Memory B cell (primary cell): ENCODE results near the gene SH3BP2.

ENCODE experiments used
- ATAC-seq: fragments of 150-1000 bp; cut with Tn5 transposase; 2 replicates; pipeline ENCODE4 v1.10.0; 2021; ENCODE audit warnings: low read depth, mild to moderate bottlenecking, moderate library complexity
- DNase-seq, 2 donors: peaks; one replicate each; pipeline ENCODE4 v3.0.0; 2022; ENCODE audit warnings: low spot score in 2 of 2
- H3K27ac Mint-ChIP-seq: one replicate; pipeline ENCODE4 v1.8.0; 2022; ENCODE audit warnings: mild to moderate bottlenecking, moderate library complexity, mixed read lengths
- H3K27me3 Mint-ChIP-seq: one replicate; pipeline ENCODE4 v1.8.0; 2022; ENCODE audit warnings: mixed read lengths
- H3K36me3 Mint-ChIP-seq: one replicate; pipeline ENCODE4 v1.8.0; 2022; ENCODE audit warnings: mild to moderate bottlenecking, mixed read lengths
- H3K4me1 Mint-ChIP-seq: one replicate; pipeline ENCODE4 v1.8.0; 2022; ENCODE audit warnings: mixed read lengths
- H3K4me3 Mint-ChIP-seq: one replicate; pipeline ENCODE4 v1.8.0; 2022; ENCODE audit warnings: mild to moderate bottlenecking, moderate library complexity, mixed read lengths
- H3K9me3 Mint-ChIP-seq: one replicate; pipeline ENCODE4 v1.8.0; 2022; ENCODE audit warnings: mixed read lengths

Gene SH3BP2

GRCh38 chr4:2831611-2832308 lies 38.9 kb downstream of the SH3BP2 start:
- H3K9me3 Mint-ChIP-seq: no peaks in the 10 kb centered on the region
- H3K36me3 Mint-ChIP-seq: peaks cover 13% of the 10 kb centered on the region
- ATAC-seq (no peak), DNase-seq (no peak)
- peak overlapping the region; percentile 91 for H3K27ac Mint-ChIP-seq
- no peaks in the 10 kb centered on the region for H3K27me3 Mint-ChIP-seq
- peaks cover 38% of the 10 kb centered on the region for H3K4me1 Mint-ChIP-seq
- no peak overlapping the region for H3K4me3 Mint-ChIP-seq

GRCh38 chr4:2832309-2832980 lies 39.6 kb downstream of the SH3BP2 start:
- ATAC-seq (peak; percentile 83), DNase-seq (peak; percentile 76 to 82)
- Mint-ChIP-seq H3K36me3 (peaks cover 12% of the 10 kb centered on the region), H3K4me3 (peak overlapping the region; percentile 47), H3K4me1 (peaks cover 39% of the 10 kb centered on the region), H3K9me3 (no peaks in the 10 kb centered on the region), H3K27me3 (no peaks in the 10 kb centered on the region), H3K27ac (peak overlapping the region; percentile 91)

DNA sequence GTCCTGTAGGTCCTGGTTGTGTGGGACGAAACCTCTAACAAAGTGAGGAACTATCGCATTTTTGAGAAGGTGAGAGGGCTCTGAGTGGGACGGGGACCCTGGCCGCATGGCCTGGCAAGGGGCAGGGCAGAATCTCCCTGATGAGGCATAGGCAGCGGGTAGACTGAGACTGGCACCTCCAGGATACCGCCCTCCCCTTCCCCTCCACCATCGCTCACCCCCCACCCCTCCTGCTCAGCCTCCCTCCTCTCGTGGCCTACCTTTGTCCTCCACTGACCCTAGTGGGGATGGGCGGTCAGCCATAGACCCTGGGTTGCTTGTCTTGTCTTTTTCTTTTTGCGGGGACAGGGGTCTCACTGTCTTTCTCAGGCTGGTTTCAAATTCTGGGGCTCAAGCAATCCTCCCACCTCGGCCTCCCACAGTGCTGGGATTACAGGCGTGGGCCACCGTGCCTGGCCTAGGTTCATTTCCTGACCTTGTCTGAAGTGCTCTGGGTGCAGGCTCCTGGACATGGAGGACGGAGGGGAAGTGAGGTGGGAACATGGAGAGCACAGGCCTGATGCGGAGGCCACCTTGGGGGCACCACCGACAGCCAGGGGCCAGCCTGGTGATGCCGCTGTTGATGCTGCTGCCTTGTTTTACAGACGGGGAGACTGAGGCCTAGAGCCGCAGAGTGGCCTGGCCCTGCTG lies 40.2 kb downstream of the SH3BP2 start:
- no peaks in the 10 kb centered on the region for H3K9me3 Mint-ChIP-seq
- H3K27me3 Mint-ChIP-seq: no peaks in the 10 kb centered on the region
- peak overlapping the region; percentile 54 for H3K4me3 Mint-ChIP-seq
- DNase-seq (no peak), ATAC-seq (peak; percentile 11)
- peaks cover 12% of the 10 kb centered on the region for H3K36me3 Mint-ChIP-seq
- peaks cover 45% of the 10 kb centered on the region for H3K4me1 Mint-ChIP-seq
- peak overlapping the region; percentile 91 for H3K27ac Mint-ChIP-seq

DNA sequence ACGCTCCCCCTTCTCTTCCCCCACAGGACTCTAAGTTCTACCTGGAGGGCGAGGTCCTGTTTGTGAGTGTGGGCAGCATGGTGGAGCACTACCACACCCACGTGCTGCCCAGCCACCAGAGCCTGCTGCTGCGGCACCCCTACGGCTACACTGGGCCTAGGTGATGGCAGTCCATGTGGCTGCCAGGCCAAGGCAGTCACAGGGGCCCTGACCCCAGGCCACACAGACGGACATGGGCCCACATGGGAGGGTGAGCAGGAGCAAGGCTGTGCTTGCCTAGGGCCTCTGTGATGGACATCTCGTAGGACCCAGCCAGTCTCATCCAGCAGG lies 40.8 kb downstream of the SH3BP2 start:
- peaks cover 46% of the 10 kb centered on the region for H3K4me1 Mint-ChIP-seq
- no peak for DNase-seq
- no peak overlapping the region for H3K27ac Mint-ChIP-seq
- H3K27me3 Mint-ChIP-seq: no peaks in the 10 kb centered on the region
- ATAC-seq: no peak
- H3K36me3 Mint-ChIP-seq: peaks cover 8% of the 10 kb centered on the region
- H3K9me3 Mint-ChIP-seq: no peaks in the 10 kb centered on the region
- H3K4me3 Mint-ChIP-seq: no peak overlapping the region

GRCh38 chr4:2834001-2834921 lies 41.4 kb downstream of the SH3BP2 start:
- Mint-ChIP-seq H3K9me3 (no peaks in the 10 kb centered on the region), H3K27ac (peak overlapping the region; percentile 64), H3K36me3 (peaks cover 4% of the 10 kb centered on the region), H3K4me1 (peaks cover 49% of the 10 kb centered on the region), H3K27me3 (no peaks in the 10 kb centered on the region), H3K4me3 (no peak overlapping the region)
- DNase-seq (no peak), ATAC-seq (no peak)

DNA sequence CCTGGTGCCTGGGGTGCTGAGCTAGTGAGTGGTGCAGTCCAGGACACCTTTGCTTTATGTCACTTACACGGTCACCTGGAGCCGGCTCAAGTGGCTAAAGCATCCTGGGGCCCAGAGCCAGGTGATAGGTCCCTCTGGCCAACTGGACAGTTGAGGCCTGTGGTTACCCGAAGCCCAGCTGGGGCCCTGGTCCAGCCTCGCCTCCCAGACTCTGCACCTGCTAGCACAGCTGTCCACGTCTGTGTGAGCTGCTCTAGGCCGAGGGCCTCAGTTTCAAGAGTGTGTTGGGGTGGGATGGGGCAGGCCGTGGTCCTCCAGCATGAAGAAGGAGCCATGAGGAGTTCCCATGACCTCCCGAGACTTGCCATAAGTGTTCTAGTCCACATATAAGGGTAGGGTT lies 43.1 kb downstream of the SH3BP2 start:
- Mint-ChIP-seq H3K27ac (no peak overlapping the region), H3K27me3 (no peaks in the 10 kb centered on the region), H3K36me3 (peaks cover 5% of the 10 kb centered on the region), H3K4me1 (peaks cover 53% of the 10 kb centered on the region), H3K9me3 (peaks cover 2% of the 10 kb centered on the region), H3K4me3 (no peak overlapping the region)
- DNase-seq (no peak), ATAC-seq (no peak)

GRCh38 chr4:2836391-2836859 lies 43.5 kb downstream of the SH3BP2 start:
- Mint-ChIP-seq H3K36me3 (peaks cover 6% of the 10 kb centered on the region), H3K4me3 (no peak overlapping the region), H3K9me3 (peaks cover 2% of the 10 kb centered on the region), H3K27me3 (no peaks in the 10 kb centered on the region), H3K27ac (peak overlapping the region; percentile 4), H3K4me1 (peaks cover 54% of the 10 kb centered on the region)
- DNase-seq: no peak
- ATAC-seq: no peak

DNA sequence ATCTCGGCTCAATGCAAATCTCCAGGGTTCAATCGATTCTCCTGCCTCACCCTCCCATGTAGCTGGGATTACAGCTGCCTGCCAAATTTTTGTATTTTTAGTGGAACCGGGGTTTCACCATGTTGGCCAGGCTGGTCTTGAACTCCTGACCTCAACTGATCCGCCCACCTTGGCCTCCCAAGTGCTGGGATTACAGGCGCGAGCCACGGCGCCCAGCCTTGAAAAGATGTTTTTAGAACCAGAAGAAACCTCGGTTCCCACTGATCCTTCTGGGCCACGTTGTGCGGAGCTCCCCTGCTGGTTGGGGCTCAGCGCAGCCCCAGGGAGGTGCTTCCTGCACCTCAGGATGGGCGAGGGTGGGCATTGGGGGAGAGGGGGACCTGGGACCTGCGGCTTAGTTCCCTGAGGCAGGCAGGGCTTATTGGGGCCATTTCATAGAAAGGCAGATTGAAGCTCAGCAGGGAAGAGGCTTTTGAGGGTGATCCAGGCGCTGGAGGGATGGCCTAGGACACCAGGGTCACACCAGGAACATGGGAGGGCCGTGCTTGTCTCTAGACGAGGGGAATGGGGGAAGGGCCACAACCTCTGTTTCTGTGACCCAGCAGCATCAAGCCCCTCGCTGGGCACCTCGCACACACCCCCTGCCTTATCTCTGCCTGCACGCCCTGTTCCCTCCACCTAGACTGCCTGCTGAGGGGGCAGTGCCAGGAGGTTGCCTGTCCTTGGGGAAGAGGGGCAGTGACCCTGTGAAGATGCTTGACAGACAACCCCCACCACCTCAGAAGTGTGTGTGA lies 44.4 kb downstream of the SH3BP2 start:
- Mint-ChIP-seq H3K27me3 (no peaks in the 10 kb centered on the region), H3K27ac (peak overlapping the region; percentile 73), H3K4me1 (peaks cover 53% of the 10 kb centered on the region), H3K4me3 (peak overlapping the region; percentile 75), H3K36me3 (peaks cover 6% of the 10 kb centered on the region), H3K9me3 (peaks cover 2% of the 10 kb centered on the region)
- DNase-seq (no peak), ATAC-seq (no peak)

DNA sequence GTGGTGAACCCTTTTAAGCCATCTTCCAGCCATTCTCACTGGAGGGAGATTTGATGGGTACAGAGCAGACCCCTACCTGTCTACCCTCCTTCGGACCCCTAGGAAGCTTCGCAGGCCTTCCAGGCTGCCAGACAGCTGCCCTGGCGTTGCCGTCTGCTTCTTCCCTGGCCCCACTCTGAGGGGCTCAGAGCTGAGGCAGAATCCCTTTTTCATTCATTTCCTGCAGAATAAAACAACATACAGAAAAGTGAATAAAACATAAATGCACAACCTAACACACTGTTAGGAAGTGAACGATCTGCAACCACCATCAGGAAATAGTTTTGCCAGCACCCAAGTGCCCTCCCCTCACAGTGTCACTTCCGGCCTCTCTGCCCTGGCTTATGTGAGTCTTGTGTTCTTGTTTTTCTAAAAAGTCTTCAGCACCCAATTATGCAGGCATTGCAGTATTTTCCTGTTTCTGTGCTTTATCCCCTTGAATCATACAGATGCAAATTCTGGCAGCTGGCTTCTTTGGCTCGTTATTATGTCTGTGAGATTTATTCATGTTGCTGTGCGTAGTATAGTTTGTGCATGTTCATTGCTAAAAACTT lies 45.1 kb downstream of the SH3BP2 start:
- H3K9me3 Mint-ChIP-seq: peaks cover 2% of the 10 kb centered on the region
- H3K4me3 Mint-ChIP-seq: peak overlapping the region; percentile 75
- ATAC-seq (peak; percentile 59), DNase-seq (peak in 1 of 2 donors; percentile 50)
- peaks cover 4% of the 10 kb centered on the region for H3K36me3 Mint-ChIP-seq
- H3K27ac Mint-ChIP-seq: peak overlapping the region; percentile 73
- no peaks in the 10 kb centered on the region for H3K27me3 Mint-ChIP-seq
- peaks cover 51% of the 10 kb centered on the region for H3K4me1 Mint-ChIP-seq

- peaks cover 6% of the 10 kb centered on the region for H3K36me3 Mint-ChIP-seq
- H3K9me3 Mint-ChIP-seq: peaks cover 2% of the 10 kb centered on the region
- no peak for DNase-seq
- H3K4me3 Mint-ChIP-seq: peak overlapping the region; percentile 58
- H3K27ac Mint-ChIP-seq: peak overlapping the region; percentile 73
- no peaks in the 10 kb centered on the region for H3K27me3 Mint-ChIP-seq
- peaks cover 45% of the 10 kb centered on the region for H3K4me1 Mint-ChIP-seq
- no peak for ATAC-seq
Observed at GRCh38 chr4:2839060-2839459, 46.2 kb downstream of the SH3BP2 start.

DNA sequence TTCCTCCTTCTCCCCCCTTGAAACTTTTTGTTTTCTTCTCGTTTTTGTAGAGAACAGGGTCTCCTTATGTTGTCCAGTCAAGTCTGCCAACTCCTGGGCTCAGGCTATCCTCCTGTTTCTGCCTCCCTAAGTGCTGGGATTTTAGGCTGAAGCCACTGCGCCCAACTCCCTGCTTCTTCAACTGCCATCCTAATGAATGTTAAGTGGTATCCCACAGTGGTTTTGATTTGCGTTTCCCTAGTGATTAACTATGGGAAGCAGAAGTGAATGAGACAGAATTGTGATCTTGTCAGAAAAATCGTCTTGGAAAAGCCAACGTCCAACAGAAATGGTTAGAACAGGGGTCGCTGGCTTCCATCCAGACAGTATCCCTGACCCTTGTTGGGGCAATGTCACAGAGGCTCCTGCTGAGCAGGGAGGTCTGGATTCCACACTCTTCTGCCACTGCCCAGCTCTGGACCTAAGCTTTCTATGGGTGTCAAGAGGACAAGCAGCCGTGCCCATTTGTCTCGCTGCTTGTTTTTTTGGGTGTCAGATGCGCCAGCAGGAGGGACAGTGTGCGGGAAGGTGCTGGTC lies 49.9 kb downstream of the SH3BP2 start:
- DNase-seq (no peak), ATAC-seq (no peak)
- peaks cover 2% of the 10 kb centered on the region for H3K9me3 Mint-ChIP-seq
- H3K36me3 Mint-ChIP-seq: peaks cover 9% of the 10 kb centered on the region
- H3K27ac Mint-ChIP-seq: peak overlapping the region; percentile 89
- peak overlapping the region; percentile 97 for H3K4me3 Mint-ChIP-seq
- peaks cover 41% of the 10 kb centered on the region for H3K4me1 Mint-ChIP-seq
- no peaks in the 10 kb centered on the region for H3K27me3 Mint-ChIP-seq

DNA sequence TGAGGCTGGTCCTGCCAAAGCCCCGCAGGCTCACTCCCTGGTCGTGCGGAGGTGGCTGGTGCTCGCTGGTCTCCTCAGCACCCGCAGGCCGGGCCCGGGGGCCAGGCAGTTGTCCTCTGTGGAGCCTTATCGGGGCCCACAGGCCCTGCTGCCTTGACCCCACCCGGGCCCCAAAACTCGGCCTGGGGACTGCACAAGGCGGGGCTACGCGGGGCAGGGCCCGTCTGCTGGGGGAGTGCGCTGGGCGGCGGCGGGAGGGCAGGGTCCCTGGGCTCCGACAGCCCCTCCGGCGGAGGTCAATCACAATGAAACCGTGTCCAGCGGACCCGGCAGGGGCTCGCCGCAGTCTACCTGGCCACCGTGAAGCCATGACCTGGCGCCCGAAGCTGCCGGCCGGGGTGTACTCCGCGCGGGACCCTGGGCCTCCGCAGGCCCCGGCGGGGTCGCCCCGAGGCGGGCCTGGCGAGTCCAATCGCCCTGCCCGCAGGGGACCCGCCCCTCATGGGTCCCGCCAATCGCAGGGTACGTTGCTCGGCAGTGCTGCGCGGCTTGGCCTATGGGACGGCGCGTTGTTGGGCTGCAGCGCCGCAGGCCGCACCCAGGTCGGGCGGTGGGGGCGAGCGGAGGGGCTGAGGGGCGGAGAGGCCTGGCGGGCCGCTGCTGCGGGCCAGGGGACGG lies 50.5 kb downstream of the SH3BP2 start, which contains the start of gene ADD1:
ADD1 (plus strand) TSS at position 582 of the 678 bp plus-strand sequence. CDS start 32,072 bp downstream, outside the sequence.
- H3K4me3 Mint-ChIP-seq: peak within 1 kb of the TSS; percentile 97
- DNase-seq (peak; percentile 100), ATAC-seq (peak; percentile 91)
- H3K27me3 Mint-ChIP-seq: no peaks in the 10 kb centered on the region
- peaks cover 2% of the 10 kb centered on the region for H3K9me3 Mint-ChIP-seq
- peaks cover 9% of the 10 kb centered on the region for H3K36me3 Mint-ChIP-seq
- H3K4me1 Mint-ChIP-seq: peaks cover 38% of the 10 kb centered on the region
- peak within 1 kb of the TSS; percentile 89 for H3K27ac Mint-ChIP-seq
